Naive thymus-derived CD4-positive, alpha-beta T cell (primary cell): ENCODE data around the gene GPN1. TPM values are rescaled to one million over a fixed set of nuclear protein-coding genes. Genes with fewer than 3 reads are reported as not detected.
A peak's percentile ranks its signal among the peaks of the same experiment; 100 is the strongest.

Source experiments
- ATAC-seq: fragments of 150-1000 bp; cut with Tn5 transposase; 2 replicates; pipeline ENCODE4 v1.10.0; 2021; ENCODE audit warnings: mild to moderate bottlenecking, moderate library complexity
- CTCF ChIA-PET: fragments of 350-600 bp; sonication (Branson Sonifier 250); formaldehyde crosslinking; loops from one replicate; lab custom pipeline; 2021; ENCODE audit warnings: antibody characterized with exemption; lab: Charles Lee
- POLR2A ChIA-PET: fragments of 350-600 bp; sonication (Branson Sonifier 250); formaldehyde crosslinking; loops from one replicate; lab custom pipeline; 2021; ENCODE audit warnings: antibody characterized with exemption, inconsistent platforms; lab: Charles Lee
- DNase-seq, 9 donors: peaks; one replicate each; pipeline versions ENCODE4 v3.0.0 to v3.0.0-alpha.2; 2020 to 2022; ENCODE audit warnings: mixed read lengths in 1 of 9
- H3K27ac ChIP-seq: one replicate; pipeline ENCODE4 v1.7.0; 2013; ENCODE audit warnings: mild to moderate bottlenecking, low read depth, low read length, moderate library complexity
- H3K27me3 ChIP-seq, 2 donors: one replicate each; pipeline ENCODE4 v1.7.0; 2013; ENCODE audit warnings: low read length in 2 of 2, mild to moderate bottlenecking in 2 of 2, moderate library complexity in 2 of 2; ENCODE audit not compliant: control insufficient read depth in 2 of 2, insufficient read depth in 2 of 2
- H3K36me3 ChIP-seq, 3 experiments: 1 replicate in 2 of 3; 2 replicates in 1 of 3; pipeline ENCODE4 v1.7.0; 2013; ENCODE audit warnings: low read length in 3 of 3, mild to moderate bottlenecking in 3 of 3, moderate library complexity in 1 of 3; ENCODE audit not compliant: insufficient read depth in 3 of 3, control insufficient read depth in 2 of 3
- H3K4me1 ChIP-seq, 2 donors: one replicate each; pipeline ENCODE4 v1.7.0; 2013; ENCODE audit warnings: low read length in 2 of 2, mild to moderate bottlenecking in 2 of 2, moderate library complexity in 1 of 2; ENCODE audit not compliant: control insufficient read depth in 2 of 2, insufficient read depth in 2 of 2
- H3K4me3 ChIP-seq: 2 replicates; pipeline ENCODE4 v1.7.0; 2013; ENCODE audit warnings: mild to moderate bottlenecking, low read length
- H3K9me3 ChIP-seq, 3 experiments: 1 replicate in 2 of 3; 2 replicates in 1 of 3; pipeline ENCODE4 v1.7.0; 2013; ENCODE audit warnings: low read length in 3 of 3; ENCODE audit not compliant: control insufficient read depth in 2 of 3
- H3K27ac Mint-ChIP-seq, 9 donors: one replicate each; pipeline ENCODE4 v1.8.0; 2020 to 2022; ENCODE audit warnings: mixed read lengths in 9 of 9, mild to moderate bottlenecking in 8 of 9, moderate library complexity in 5 of 9, inconsistent platforms in 2 of 9
- H3K27me3 Mint-ChIP-seq, 5 donors: one replicate each; pipeline ENCODE4 v1.8.0; 2021 to 2022; ENCODE audit warnings: mixed read lengths in 5 of 5, mild to moderate bottlenecking in 1 of 5
- H3K36me3 Mint-ChIP-seq, 5 donors: one replicate each; pipeline ENCODE4 v1.8.0; 2020 to 2022; ENCODE audit warnings: mixed read lengths in 5 of 5, mild to moderate bottlenecking in 3 of 5, inconsistent platforms in 1 of 5
- H3K4me1 Mint-ChIP-seq, 7 donors: one replicate each; pipeline ENCODE4 v1.8.0; 2020 to 2022; ENCODE audit warnings: mixed read lengths in 7 of 7, mild to moderate bottlenecking in 3 of 7, inconsistent platforms in 1 of 7
- H3K4me3 Mint-ChIP-seq, 10 donors: one replicate each; pipeline ENCODE4 v1.8.0; 2020 to 2022; ENCODE audit warnings: mild to moderate bottlenecking in 10 of 10, mixed read lengths in 10 of 10, moderate library complexity in 6 of 10, inconsistent platforms in 2 of 10
- H3K9me3 Mint-ChIP-seq, 11 donors: one replicate each; pipeline ENCODE4 v1.8.0; 2020 to 2022; ENCODE audit warnings: mixed read lengths in 11 of 11, mild to moderate bottlenecking in 4 of 11, inconsistent platforms in 1 of 11, moderate library complexity in 1 of 11
- intact Hi-C, 2 donors: fragments of 100-400 bp; cut with micrococcal nuclease; formaldehyde crosslinking; loops; one replicate each; pipeline ENCODE4 v1.15.1; 2023
- polyA plus RNA-seq, 2 donors: library from polyadenylated mRNA; unstranded; fragments of 300-500 nt; fragmentation: Illumina TruSeq; gene quantifications; one replicate each; pipeline ENCODE4 v1.2.3, GENCODE V29; 2021
- total RNA-seq, 6 experiments: library from RNA in 5 of 6; stranded (reverse) in 5 of 6; gene quantifications; 1 replicate in 5 of 6; 2 replicates in 1 of 6; pipeline ENCODE4 v1.2.3 and lab custom pipeline; 2021 to 2026

Gene GPN1
- total RNA-seq (10 to 100 TPM; 27.8 to 45.5 (median 28.9) TPM), polyA plus RNA-seq (10 to 100 TPM; 65.0 to 73.6 TPM), total RNA-seq (lab: John Stamatoyannopoulos, UW) (32.4 reads per million, percentile 61 among the genes with 10 or more reads in this experiment)

DNA sequence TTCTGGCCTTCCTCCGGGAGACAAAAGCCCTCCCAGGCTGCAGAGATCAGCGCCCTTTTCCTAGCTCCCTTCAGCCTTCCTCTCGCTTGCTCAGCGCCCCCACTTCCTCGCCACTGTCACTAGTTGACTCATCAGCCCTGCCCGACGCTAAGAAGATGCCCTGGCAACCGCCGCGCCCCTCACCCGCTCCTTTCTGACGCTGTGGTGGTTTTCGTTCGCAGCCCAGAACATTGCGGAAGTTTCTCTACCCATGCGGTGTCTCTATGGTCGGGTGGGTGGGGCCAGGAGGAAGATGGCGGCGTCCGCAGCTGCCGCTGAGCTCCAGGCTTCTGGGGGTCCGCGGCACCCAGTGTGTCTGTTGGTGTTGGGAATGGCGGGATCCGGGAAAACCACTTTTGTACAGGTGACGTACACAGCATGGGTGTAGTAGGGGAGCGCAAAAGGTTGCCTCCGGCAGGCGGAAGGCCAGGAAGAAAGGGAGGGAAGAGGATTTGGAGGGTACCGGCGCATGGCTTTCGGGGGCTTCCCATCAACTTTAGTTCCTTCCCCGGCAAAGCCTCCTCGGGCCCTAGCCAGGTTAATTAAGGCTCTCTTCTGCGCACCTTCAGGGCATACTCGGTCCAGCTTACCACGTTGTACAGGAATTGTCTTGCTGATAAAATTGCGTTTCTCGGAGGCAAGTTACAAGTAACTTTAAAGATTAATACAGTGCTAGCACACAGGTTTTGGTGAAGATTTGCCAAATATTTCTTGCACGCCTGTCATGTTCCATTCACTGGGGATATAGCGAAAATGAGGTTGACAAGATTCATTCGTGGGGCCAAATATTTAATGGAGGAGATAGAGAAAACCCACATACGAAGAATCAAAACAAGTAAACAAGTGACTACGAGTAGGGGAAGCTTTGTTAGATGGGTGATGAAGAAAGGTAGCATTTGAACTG is at the start of gene GPN1, which contains the start of gene CCDC121:
Gene GPN1, plus strand, starts transcription at position 284 of the 943 bp plus-strand sequence. Its CDS starts 9 bp downstream, at position 293.
Gene CCDC121, minus strand, starts transcription at position 246 of the 943 bp plus-strand sequence. CDS start 1,213 bp downstream, outside the sequence.
- H3K36me3 ChIP-seq = peaks cover 8 to 38% (median 9%) of the 10 kb centered on the region in 3 experiments
- no peaks in the 10 kb centered on the region for H3K27me3 Mint-ChIP-seq
- peak; percentile 79 to 96 (median 93) for DNase-seq
- peak within 1 kb of the TSS; percentile 92 for H3K27ac ChIP-seq
- H3K4me3 Mint-ChIP-seq = no peak within 1 kb of the TSS
- ChIA-PET CTCF (no interaction called here), POLR2A (interaction anchor here (0.6 to 1.5 kb wide), 10 partner anchors 29 to 579 kb away, joined by 3 to 7 read pairs (median 3); partner anchors contain the start of genes BABAM2, PPM1G, RBKS and SLC4A1AP)
- ATAC-seq = peak; percentile 99
- H3K4me1 Mint-ChIP-seq = peaks cover 1 to 33% (median 22%) of the 10 kb centered on the region in 7 donors
- intact Hi-C loops = loop anchor here (1.0 to 10.0 kb wide), 12 partner anchors 34 to 1123 kb away; partner anchors contain the start of genes EIF2B4 (in 2 of the 2), IFT172 (in 2 of the 2), NRBP1 (in 2 of the 2) and OST4 (in 2 of the 2)
- peak within 1 kb of the TSS; percentile 92 for H3K4me3 ChIP-seq
- H3K36me3 Mint-ChIP-seq = peaks cover 5 to 26% (median 18%) of the 10 kb centered on the region in 5 donors
- H3K9me3 Mint-ChIP-seq = peaks cover 0 to 1% (median 0%) of the 10 kb centered on the region in 11 donors
- no peaks in the 10 kb centered on the region for H3K27me3 ChIP-seq
- no peaks in the 10 kb centered on the region for H3K9me3 ChIP-seq
- peaks cover 11 to 13% of the 10 kb centered on the region in 2 donors for H3K4me1 ChIP-seq
- peak within 1 kb of the TSS in 5 of 9 donors; percentile 16 to 72 (median 59) for H3K27ac Mint-ChIP-seq

DNA sequence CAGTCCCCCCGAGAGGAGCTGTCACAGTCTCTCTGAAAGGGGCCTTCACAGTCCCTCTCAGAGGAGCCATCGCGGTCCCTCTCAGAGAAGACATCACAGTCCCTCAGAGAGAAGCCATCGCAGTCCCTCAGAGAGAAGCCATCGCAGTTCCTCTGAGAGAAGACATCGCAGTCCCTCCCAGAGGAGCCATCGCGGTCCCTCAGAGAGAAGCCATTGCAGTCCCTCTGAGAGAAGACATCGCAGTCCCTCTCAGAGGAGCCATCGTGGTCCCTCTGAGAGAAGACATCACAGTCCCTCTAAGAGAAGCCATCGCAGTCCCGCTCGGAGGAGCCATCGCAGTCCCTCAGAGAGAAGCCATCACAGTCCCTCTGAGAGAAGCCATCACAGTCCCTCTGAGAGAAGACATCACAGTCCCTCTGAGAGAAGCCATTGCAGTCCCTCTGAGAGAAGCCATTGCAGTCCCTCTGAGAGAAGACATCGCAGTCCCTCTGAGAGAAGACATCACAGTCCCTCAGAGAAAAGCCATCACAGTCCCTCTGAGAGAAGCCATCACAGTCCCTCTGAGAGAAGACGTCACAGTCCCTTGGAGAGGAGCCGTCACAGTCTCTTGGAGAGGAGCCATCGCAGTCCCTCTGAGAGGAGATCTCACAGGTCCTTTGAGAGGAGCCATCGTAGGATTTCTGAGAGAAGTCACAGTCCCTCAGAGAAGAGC is 47.3 kb upstream of the GPN1 start:
- H3K27me3 Mint-ChIP-seq = peaks cover 0 to 24% (median 0%) of the 10 kb centered on the region in 5 donors
- Histone ChIP-seq H3K9me3 (peaks cover 0 to 11% (median 0%) of the 10 kb centered on the region in 3 experiments), H3K27ac (peak overlapping the region; percentile 26), H3K4me3 (no peak overlapping the region), H3K27me3 (no peaks in the 10 kb centered on the region), H3K36me3 (no peaks in the 10 kb centered on the region), H3K4me1 (peaks cover 22 to 35% of the 10 kb centered on the region in 2 donors)
- intact Hi-C loops = loop anchor here (2.0 to 5.0 kb wide), 5 partner anchors 47 to 211 kb away; partner anchors contain the start of genes NRBP1 (in 2 of the 2), CCDC121 (in 1 of the 2), EIF2B4 (in 1 of the 2) and GPN1 (in 1 of the 2)
- peaks cover 6 to 30% (median 19%) of the 10 kb centered on the region in 5 donors for H3K36me3 Mint-ChIP-seq
- ChIA-PET POLR2A (interaction anchor here (1.0 to 1.5 kb wide), 2 partner anchors 22 to 23 kb away, joined by 3 to 8 read pairs; no protein-coding TSS in a partner anchor), CTCF (no interaction called here)
- ATAC-seq = no peak
- peak in 3 of 9 donors; percentile 1 to 22 (median 3) for DNase-seq
- peaks cover 33 to 51% (median 42%) of the 10 kb centered on the region in 7 donors for H3K4me1 Mint-ChIP-seq
- H3K9me3 Mint-ChIP-seq = peaks cover 0 to 34% (median 14%) of the 10 kb centered on the region in 11 donors
- H3K4me3 Mint-ChIP-seq = peak overlapping the region; percentile 90 to 100 (median 95)
- H3K27ac Mint-ChIP-seq = peak overlapping the region in 8 of 9 donors; percentile 44 to 98 (median 96)

DNA sequence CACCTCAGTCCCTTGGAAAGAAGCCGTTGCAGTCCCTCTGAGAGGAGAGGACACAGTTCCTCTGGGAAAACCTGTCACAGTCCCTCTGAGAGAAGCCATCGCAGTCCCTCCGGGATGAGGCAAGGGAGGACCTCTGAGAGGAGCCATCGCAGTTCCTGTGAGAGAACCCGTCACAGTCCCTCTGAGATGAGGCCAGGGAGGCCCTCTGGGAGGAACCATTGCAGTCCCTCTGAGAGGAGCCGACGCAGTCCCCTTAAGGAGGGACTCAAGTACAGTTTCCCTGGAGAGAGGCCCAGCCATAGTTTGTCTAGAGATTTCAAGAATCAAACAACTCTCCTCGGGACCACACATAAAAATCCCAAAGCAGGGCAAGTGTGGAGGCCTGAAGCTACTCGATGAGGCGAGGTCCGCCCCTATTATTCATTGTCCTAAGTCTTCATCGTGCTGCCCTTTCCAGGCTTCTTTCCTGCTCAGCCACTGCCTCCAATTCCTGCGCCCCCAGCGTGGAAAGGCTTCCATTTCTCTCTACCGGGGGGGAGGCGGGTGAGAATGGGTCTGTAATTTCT is 46.6 kb upstream of the GPN1 start:
- Histone ChIP-seq H3K4me3 (peak overlapping the region; percentile 75), H3K4me1 (peaks cover 22 to 35% of the 10 kb centered on the region in 2 donors), H3K27me3 (no peaks in the 10 kb centered on the region), H3K9me3 (peaks cover 0 to 11% (median 0%) of the 10 kb centered on the region in 3 experiments), H3K27ac (peak overlapping the region; percentile 84), H3K36me3 (no peaks in the 10 kb centered on the region)
- peaks cover 37 to 57% (median 48%) of the 10 kb centered on the region in 7 donors for H3K4me1 Mint-ChIP-seq
- H3K27me3 Mint-ChIP-seq = peaks cover 0 to 21% (median 0%) of the 10 kb centered on the region in 5 donors
- ATAC-seq = no peak
- ChIA-PET POLR2A (interaction anchor here (1.0 to 1.9 kb wide), 4 partner anchors 22 to 226 kb away, joined by 3 to 8 read pairs (median 4); partner anchors contain the start of genes GTF3C2, PPM1G, SLC4A1AP and SUPT7L), CTCF (no interaction called here)
- peak in 1 of 9 donors; percentile 1 for DNase-seq
- intact Hi-C loops = loop anchor here (2.0 to 5.0 kb wide), 5 partner anchors 47 to 211 kb away; partner anchors contain the start of genes NRBP1 (in 2 of the 2), CCDC121 (in 1 of the 2), EIF2B4 (in 1 of the 2) and GPN1 (in 1 of the 2)
- peak overlapping the region; percentile 90 to 100 (median 95) for H3K4me3 Mint-ChIP-seq
- H3K9me3 Mint-ChIP-seq = peaks cover 0 to 28% (median 14%) of the 10 kb centered on the region in 11 donors
- peaks cover 6 to 34% (median 23%) of the 10 kb centered on the region in 5 donors for H3K36me3 Mint-ChIP-seq
- H3K27ac Mint-ChIP-seq = peak overlapping the region; percentile 85 to 98 (median 94)

DNA sequence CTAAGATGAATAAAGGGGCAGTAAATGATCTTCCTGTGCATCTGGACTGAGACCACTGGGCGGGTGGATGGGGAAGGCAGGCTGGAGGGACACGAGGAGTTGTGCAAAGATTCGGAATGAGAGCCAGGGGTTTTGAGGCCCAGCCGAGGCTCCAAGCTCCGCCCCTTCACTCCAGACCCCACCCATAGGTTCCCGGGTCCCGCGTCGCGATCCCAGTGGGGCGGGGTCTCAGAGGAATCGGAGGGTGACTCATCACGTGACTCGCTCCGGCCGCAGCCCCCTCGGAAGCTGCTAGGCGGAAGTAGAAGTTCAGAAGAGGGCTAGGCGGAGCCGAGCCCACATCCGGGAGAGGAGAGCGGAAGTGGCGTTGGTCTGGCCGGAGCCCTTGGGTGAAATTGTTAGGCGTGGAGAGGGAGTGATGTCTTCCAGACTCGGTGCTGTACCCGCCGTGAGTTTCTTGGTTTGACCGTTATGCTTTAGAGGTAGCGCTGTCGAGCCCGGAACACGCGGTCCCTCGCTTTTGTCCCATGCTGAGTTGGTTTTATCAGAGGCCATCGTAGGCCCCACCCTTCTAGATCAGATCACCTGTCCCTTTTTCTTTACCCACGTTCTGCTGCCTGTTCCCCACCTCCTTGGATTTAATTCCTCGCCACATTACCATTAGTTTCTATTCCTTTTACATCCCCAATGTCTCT is 46.0 kb upstream of the GPN1 start, which contains the start of gene ZNF512:
Gene ZNF512, plus strand, starts transcription at position 348 of the 695 bp plus-strand sequence. Its CDS starts 71 bp downstream, at position 419.
- CTCF ChIA-PET = no interaction called here
- H3K4me3 ChIP-seq = peak within 1 kb of the TSS; percentile 75
- peaks cover 37 to 60% (median 53%) of the 10 kb centered on the region in 7 donors for H3K4me1 Mint-ChIP-seq
- H3K4me1 ChIP-seq = peaks cover 22 to 35% of the 10 kb centered on the region in 2 donors
- peaks cover 0 to 16% (median 0%) of the 10 kb centered on the region in 5 donors for H3K27me3 Mint-ChIP-seq
- POLR2A ChIA-PET = interaction anchor here (0.8 to 1.9 kb wide), 5 partner anchors 21 to 227 kb away, joined by 3 to 8 read pairs (median 3); partner anchors contain the start of genes GTF3C2, PPM1G, SLC4A1AP and SUPT7L
- intact Hi-C loops = loop anchor here (1.0 to 5.0 kb wide), 8 partner anchors 45 to 212 kb away; partner anchors contain the start of genes IFT172 (in 2 of the 2), NRBP1 (in 2 of the 2), SLC4A1AP (in 2 of the 2) and SUPT7L (in 2 of the 2)
- no peaks in the 10 kb centered on the region for H3K27me3 ChIP-seq
- peak within 1 kb of the TSS; percentile 90 to 100 (median 95) for H3K4me3 Mint-ChIP-seq
- H3K36me3 Mint-ChIP-seq = peaks cover 7 to 35% (median 25%) of the 10 kb centered on the region in 5 donors
- DNase-seq = peak; percentile 44 to 76 (median 70)
- peak; percentile 92 for ATAC-seq
- H3K9me3 ChIP-seq = peaks cover 0 to 6% (median 0%) of the 10 kb centered on the region in 3 experiments
- no peaks in the 10 kb centered on the region for H3K36me3 ChIP-seq
- peaks cover 0 to 22% (median 11%) of the 10 kb centered on the region in 11 donors for H3K9me3 Mint-ChIP-seq
- peak within 1 kb of the TSS; percentile 85 to 98 (median 94) for H3K27ac Mint-ChIP-seq
- peak within 1 kb of the TSS; percentile 84 for H3K27ac ChIP-seq
